HG03103 (cell line): ENCODE results near the gene MRPS27.
A peak's percentile ranks its signal among the peaks of the same experiment; 100 is the strongest.

Experiments
- ATAC-seq: cut with Tn5 transposase; IDR thresholded peaks from one replicate; pipeline ENCODE4 v1.9.1; 2021; ENCODE audit warnings: low read depth; ENCODE audit not compliant: unreplicated experiment

Gene MRPS27

GRCh38 chr5:72208324-72208926, 111.6 kb downstream of the MRPS27 start:
- no peak for ATAC-seq

DNA sequence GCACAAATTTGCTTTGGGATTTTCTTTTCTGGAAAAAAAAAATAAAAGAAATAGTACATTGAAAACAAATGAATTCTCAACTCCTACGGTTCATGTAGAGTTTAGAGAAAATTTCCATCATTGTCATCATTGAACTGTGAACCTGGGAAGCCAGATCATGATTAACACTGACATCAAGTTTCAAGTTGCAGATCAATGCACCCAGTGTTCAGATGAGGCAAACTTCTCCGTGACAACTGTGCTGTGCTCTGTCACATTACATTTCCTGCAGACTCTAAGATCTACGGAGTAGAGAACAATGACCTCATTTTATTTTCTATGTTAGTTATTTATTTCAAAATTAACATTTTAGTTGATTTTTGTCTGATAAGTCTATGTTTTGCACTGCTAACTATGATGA, 113.0 kb downstream of the MRPS27 start:
- no peak for ATAC-seq

GRCh38 chr5:72206160-72206559, 113.9 kb downstream of the MRPS27 start:
- no peak for ATAC-seq

- ATAC-seq, result no peak
Observed at GRCh38 chr5:72205431-72206009, 114.5 kb downstream of the MRPS27 start.

GRCh38 chr5:72204946-72205345, 115.1 kb downstream of the MRPS27 start:
- no peak for ATAC-seq

- no peak for ATAC-seq
Observed at GRCh38 chr5:72203251-72203845, 116.7 kb downstream of the MRPS27 start.

- ATAC-seq, result no peak
Observed at GRCh38 chr5:72202331-72202825, 117.7 kb downstream of the MRPS27 start.

DNA sequence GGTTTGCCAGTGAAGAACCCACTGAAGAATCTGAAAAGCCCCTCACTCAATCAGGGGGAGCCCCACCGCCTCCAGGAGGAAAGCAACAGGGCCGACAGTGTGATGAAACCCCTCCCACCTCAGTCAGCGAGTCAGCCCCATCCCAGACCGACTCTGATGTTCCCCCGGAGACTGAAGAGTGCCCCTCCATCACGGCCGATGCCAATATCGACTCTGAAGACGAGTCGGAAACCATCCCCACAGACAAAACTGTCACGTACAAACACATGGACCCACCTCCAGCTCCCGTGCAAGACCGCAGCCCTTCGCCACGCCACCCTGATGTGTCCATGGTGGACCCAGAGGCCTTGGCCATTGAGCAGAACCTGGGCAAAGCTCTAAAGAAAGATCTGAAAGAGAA, 120.4 kb downstream of the MRPS27 start:
- no peak for ATAC-seq

- ATAC-seq, result no peak
Observed at GRCh38 chr5:72197393-72197792, 122.6 kb downstream of the MRPS27 start.

DNA sequence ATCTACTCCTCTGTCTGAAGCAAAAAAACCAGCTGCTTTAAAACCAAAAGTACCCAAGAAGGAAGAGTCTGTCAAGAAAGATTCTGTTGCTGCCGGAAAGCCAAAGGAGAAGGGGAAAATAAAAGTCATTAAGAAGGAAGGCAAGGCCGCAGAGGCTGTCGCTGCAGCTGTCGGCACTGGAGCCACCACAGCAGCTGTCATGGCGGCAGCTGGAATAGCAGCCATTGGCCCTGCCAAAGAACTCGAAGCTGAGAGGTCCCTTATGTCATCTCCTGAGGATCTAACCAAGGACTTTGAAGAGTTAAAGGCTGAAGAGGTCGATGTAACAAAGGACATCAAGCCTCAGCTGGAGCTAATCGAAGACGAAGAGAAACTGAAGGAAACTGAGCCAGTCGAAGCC, 124.5 kb downstream of the MRPS27 start:
- ATAC-seq, result no peak

- ATAC-seq, result peak; percentile 90
Observed at GRCh38 chr5:72194846-72195245, 125.2 kb downstream of the MRPS27 start.

DNA sequence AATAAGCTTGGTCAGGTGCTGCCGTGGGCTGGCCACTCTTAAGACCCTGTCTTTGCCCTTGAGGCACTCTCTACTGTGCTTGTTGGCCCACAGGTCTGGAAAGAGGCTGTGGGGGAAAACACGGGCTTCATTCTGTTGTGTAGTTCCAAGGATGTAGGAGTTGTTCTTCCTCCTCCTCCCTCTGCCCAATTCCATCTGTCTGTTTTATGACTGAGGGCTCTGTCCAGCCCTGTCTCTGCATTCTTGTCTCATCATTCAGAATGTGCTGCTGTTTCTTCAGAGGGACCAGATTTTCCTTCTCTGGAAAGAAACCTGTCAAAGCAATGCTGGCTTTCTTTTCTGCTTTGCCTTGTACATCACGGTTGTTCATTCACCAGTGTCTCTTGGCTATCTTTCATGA, 128.6 kb downstream of the MRPS27 start:
- ATAC-seq, result no peak

DNA sequence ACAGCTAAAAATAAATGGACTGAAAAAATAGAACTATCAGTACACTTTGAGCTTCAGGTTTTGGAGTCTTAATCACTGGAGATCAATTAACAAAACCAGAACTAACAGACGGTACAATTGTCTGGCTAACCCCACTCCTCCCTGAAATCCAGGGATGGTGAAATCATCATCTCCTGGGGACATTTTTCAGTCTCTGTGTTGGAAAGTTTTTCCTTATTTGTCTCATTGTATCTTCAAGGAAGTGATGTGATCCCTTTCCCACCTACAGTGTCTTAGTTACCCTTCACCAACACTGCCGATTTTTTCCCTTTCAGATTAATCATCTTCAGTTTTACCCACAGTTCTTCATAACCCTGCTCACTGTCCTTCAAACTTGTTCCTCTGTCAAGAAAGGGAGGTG, 130.9 kb downstream of the MRPS27 start:
- ATAC-seq, result no peak

GRCh38 chr5:72188166-72188565, 131.9 kb downstream of the MRPS27 start:
- no peak for ATAC-seq

DNA sequence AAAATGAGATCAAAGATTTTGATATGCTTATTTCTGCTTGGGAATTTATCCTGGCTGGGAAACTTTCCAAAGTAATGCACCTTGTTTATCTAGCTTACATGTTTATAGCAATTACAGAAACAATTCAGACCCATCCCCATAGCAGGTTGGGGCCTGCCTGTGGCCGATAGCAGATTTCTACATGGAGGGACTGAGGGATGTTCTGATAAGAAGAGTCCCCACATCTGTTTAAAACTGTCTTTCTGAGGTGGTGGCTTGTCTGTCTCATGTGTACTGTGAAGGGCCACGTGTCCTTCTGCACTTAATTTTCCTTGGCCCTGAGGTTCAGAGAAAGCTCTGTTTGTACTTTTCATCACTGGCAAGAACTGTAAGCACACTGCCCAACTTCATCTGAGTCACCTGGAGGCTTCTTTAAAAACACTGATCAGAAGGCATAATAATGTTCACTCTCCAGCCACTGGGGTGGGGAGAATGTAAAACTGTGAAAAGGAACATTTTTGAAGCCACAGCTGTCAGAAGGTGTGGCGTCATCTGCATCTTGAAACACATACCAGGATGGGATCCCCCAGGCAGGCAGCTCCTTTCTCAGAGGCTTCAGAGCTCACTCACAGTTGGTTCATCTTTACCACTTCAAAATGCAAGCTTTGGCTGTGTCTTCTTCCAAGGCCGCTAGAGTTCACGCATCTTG, 132.5 kb downstream of the MRPS27 start:
- no peak for ATAC-seq

DNA sequence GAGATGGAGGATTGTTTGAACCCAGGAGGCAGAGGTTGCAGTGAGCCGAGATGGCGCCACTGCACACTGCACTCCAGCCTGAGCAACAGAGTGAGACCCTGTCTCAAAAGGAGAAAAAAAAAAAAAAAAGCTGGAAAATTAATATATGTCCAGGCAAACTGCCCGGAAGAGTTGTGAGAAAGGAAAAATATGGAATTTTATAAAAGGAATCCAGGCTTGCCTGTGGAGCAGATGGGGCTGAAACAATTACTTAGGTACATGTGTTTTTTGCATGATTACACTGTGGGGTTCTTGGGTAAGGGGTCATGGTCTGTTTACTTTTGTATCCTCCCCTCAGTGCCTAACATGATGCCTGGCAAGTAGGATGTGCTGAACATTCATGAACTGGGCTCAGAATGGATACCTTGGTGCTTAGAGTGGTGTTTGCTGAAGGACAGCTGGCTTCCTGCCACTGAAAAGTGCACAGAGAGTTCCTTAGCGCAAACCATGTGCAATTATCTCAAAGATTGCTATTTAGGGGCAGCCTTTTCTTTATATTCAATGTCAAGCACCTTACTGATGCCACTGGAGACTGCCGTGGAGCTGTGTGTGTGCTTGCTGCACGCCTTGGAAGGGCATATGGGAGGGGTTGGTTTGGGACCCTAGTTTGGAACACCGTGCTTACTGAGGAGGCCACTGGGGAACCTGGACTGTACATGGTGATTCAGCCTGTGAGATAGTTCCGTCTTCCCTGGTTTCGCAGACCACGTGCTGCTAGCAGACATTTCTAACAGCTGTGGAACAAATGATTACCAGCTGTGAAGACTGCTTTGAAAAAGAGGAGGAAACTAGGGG, 134.3 kb downstream of the MRPS27 start:
- ATAC-seq, result no peak

- ATAC-seq, result no peak
Observed at GRCh38 chr5:72184408-72184807, 135.6 kb downstream of the MRPS27 start.

DNA sequence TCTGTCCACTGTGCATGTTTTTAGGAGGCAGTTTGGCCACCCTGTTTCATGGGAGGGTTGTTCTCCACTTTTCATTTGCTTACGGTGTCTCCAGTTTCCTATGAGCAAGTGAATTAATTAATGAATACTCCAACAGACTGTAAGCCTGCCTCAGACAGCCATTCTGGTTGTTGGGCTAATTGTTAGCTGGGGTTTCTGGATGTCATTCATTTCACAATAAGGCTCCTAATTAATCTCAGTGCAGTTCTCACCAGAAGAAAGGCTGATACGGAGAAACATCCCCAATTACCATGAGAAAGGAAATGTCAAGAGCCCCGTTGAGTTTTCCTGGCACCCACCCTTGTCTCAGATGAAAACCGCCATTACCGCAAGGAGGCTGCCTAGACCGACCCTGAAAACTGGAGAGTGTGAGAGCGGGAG, 136.9 kb downstream of the MRPS27 start:
- no peak for ATAC-seq

GRCh38 chr5:72182686-72183085, 137.4 kb downstream of the MRPS27 start:
- no peak for ATAC-seq

DNA sequence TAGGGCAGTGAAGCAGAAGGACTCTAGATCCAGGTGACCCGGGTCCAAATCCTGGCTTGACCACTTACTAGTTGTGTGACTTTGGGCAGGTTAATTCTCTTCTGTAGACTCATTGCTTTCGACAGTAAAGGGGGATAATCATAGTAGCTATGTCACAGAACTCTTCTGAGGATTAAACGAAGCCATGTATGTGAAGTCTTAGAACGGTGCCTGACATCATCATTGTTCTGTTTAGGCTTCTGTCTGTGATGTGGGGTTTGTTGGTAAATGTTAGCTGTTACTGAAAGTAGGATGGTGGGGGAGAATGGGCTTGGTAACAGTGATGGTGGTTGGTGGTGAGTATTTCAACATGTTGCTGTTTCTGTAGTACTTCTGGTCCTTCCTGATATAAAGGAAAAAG, 139.1 kb downstream of the MRPS27 start:
- ATAC-seq, result no peak
